PC-3 (cell line): Measurements from ENCODE around the gene PLOD2. TPM values are rescaled to one million over a fixed set of nuclear protein-coding genes. Genes with fewer than 3 reads are reported as not detected.

Experiments
- ATAC-seq: fragments of 200-7000 bp; cut with Tn5 transposase; 2 replicates; pipeline ENCODE4 v1.9.1; 2020; ENCODE audit warnings: mild to moderate bottlenecking, moderate library complexity
- BruUV-seq: library from RNA; stranded (reverse); fragments of 400-500 nt; replicated peaks from 2 replicates; lab custom pipeline; 2021; lab: Mats Ljungman, UMichigan
- CTCF ChIA-PET: fragments of 300-600 bp; sonication (Branson Sonifier 250); formaldehyde crosslinking; loops from one replicate; lab custom pipeline; 2022; ENCODE audit warnings: antibody characterized with exemption; lab: Charles Lee
- POLR2A ChIA-PET: fragments of 300-600 bp; sonication (Branson Sonifier 250); formaldehyde crosslinking; loops from one replicate; lab custom pipeline; 2022; ENCODE audit warnings: antibody characterized with exemption; ENCODE audit not compliant: unreplicated experiment; lab: Charles Lee
- DNase-seq: peaks from one replicate; pipeline ENCODE4 v3.0.0-alpha.2; 2015
- H2AFZ ChIP-seq: fragments of 300-600 bp; sonication (generic); 2 replicates; pipeline ENCODE4 v1.6.0; 2016; ENCODE audit warnings: antibody characterized with exemption, low read length
- H3F3A ChIP-seq: fragments of 300-600 bp; sonication (generic); one replicate; pipeline ENCODE4 v1.6.0; 2017; ENCODE audit warnings: antibody characterized with exemption, low read length, control low read depth, mild to moderate bottlenecking; ENCODE audit not compliant: unreplicated experiment
- H3K27ac ChIP-seq: fragments of 300-600 bp; sonication (generic); 2 replicates; pipeline ENCODE4 v1.5.1; 2016; ENCODE audit warnings: mild to moderate bottlenecking, low read length
- H3K27me3 ChIP-seq: fragments of 300-600 bp; sonication (generic); 2 replicates; pipeline ENCODE4 v1.6.1; 2016; ENCODE audit warnings: low read length, mixed read lengths
- H3K36me3 ChIP-seq: fragments of 300-600 bp; sonication (generic); 2 replicates; pipeline ENCODE4 v1.6.1; 2016; ENCODE audit warnings: low read depth, mixed run types, low read length, mixed read lengths
- H3K4me1 ChIP-seq: fragments of 300-600 bp; sonication (generic); 2 replicates; pipeline ENCODE4 v1.5.1; 2016; ENCODE audit warnings: low read length; ENCODE audit not compliant: insufficient read depth
- H3K4me2 ChIP-seq: fragments of 300-600 bp; sonication (generic); 2 replicates; pipeline ENCODE4 v1.6.0; 2016; ENCODE audit warnings: low read length
- H3K4me3 ChIP-seq: fragments of 300-600 bp; sonication (generic); 2 replicates; pipeline ENCODE4 v1.5.1; 2016; ENCODE audit warnings: mild to moderate bottlenecking, low read length, mixed read lengths
- H3K79me2 ChIP-seq: fragments of 300-600 bp; sonication (generic); 2 replicates; pipeline ENCODE4 v1.6.1; 2017; ENCODE audit warnings: low read length, mixed read lengths
- H3K9ac ChIP-seq: fragments of 300-600 bp; sonication (generic); 2 replicates; pipeline ENCODE4 v1.6.0; 2016; ENCODE audit warnings: mild to moderate bottlenecking, low read length
- H3K9me2 ChIP-seq: fragments of 300-600 bp; sonication (generic); replicated peaks from 2 replicates; pipeline ENCODE4 v1.6.1; 2016; ENCODE audit warnings: mixed run types, low read length, mixed read lengths
- H3K9me3 ChIP-seq: fragments of 300-600 bp; sonication (generic); 2 replicates; pipeline ENCODE4 v1.6.1; 2016; ENCODE audit warnings: low read length, mixed read lengths
- H4K20me1 ChIP-seq: fragments of 300-600 bp; sonication (generic); 2 replicates; pipeline ENCODE4 v1.6.1; 2016; ENCODE audit warnings: low read length, mixed read lengths
- EZH2 ChIP-seq: fragments of 300-600 bp; sonication (generic); IDR thresholded peaks from one replicate; pipeline ENCODE4 v1.6.1; 2017; ENCODE audit warnings: antibody characterized with exemption, mild to moderate bottlenecking, low read length; ENCODE audit not compliant: unreplicated experiment
- EZH2phosphoT487 ChIP-seq: fragments of 300-600 bp; sonication (generic); IDR thresholded peaks from 2 replicates; pipeline ENCODE4 v1.6.1; 2018; ENCODE audit warnings: mild to moderate bottlenecking, antibody characterized with exemption, low read length, borderline replicate concordance
- intact Hi-C: fragments of 100-400 bp; cut with micrococcal nuclease; formaldehyde crosslinking; loops from 2 replicates; pipeline ENCODE4 v1.9.0; 2023
- total RNA-seq: library from RNA; depleted of rRNA; stranded (reverse); fragments of >200 nt; gene quantifications from 2 replicates; pipeline ENCODE4 v1.2.3, GENCODE V29; 2014
- TF ChIP-seq, protein P1 (sequence below): fragments of 300-600 bp; sonication (generic); conservative IDR thresholded peaks from 2 replicates; pipeline ENCODE4 v1.5.1; 2017; ENCODE audit warnings: antibody characterized with exemption, low read depth, mild to moderate bottlenecking, low read length

Gene PLOD2
- total RNA-seq, 1 experiment from 2014 or later = 76.1 TPM

DNA sequence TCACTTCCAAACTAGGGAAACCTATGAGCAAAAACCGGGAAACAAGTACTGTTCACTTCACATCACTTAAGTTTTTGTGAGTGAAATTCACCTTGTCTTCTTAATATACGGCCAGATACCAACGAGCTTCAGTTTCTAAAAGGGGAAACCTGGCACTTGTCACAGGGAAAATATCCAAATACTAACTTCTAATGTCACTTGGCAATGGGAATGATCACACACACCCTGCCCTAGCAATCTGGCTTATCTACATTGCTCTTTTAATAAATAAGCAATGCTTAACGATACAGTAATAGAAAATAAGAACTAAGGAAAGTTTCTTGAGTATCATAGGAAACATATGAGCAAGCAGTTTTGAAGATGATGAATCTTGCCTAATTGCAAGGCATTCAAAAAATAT lies 34.6 kb upstream of the PLOD2 start:
- ATAC-seq = no peak
- no peaks in the 10 kb centered on the region for H3K9me3 ChIP-seq
- H2AFZ ChIP-seq = no peak overlapping the region
- no peaks in the 10 kb centered on the region for H3K79me2 ChIP-seq
- no peak overlapping the region for H3K4me2 ChIP-seq
- no peak for TF ChIP-seq EZH2
- no peak for TF ChIP-seq EZH2phosphoT487
- TF ChIP-seq, protein P1, sequence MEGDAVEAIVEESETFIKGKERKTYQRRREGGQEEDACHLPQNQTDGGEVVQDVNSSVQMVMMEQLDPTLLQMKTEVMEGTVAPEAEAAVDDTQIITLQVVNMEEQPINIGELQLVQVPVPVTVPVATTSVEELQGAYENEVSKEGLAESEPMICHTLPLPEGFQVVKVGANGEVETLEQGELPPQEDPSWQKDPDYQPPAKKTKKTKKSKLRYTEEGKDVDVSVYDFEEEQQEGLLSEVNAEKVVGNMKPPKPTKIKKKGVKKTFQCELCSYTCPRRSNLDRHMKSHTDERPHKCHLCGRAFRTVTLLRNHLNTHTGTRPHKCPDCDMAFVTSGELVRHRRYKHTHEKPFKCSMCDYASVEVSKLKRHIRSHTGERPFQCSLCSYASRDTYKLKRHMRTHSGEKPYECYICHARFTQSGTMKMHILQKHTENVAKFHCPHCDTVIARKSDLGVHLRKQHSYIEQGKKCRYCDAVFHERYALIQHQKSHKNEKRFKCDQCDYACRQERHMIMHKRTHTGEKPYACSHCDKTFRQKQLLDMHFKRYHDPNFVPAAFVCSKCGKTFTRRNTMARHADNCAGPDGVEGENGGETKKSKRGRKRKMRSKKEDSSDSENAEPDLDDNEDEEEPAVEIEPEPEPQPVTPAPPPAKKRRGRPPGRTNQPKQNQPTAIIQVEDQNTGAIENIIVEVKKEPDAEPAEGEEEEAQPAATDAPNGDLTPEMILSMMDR = no peak
- intact Hi-C loops = no loop called here
- H3K9me2 ChIP-seq = no peaks in the 10 kb centered on the region
- ChIA-PET CTCF (no interaction called here), POLR2A (no interaction called here)
- no peak overlapping the region for H3K4me3 ChIP-seq
- no TSS peak for BruUV-seq
- DNase-seq = no peak
- H3K9ac ChIP-seq = no peak overlapping the region
- no peaks in the 10 kb centered on the region for H3K36me3 ChIP-seq
- H4K20me1 ChIP-seq = no peaks in the 10 kb centered on the region
- H3K4me1 ChIP-seq = no peaks in the 10 kb centered on the region
- H3K27me3 ChIP-seq = no peaks in the 10 kb centered on the region
- no peak overlapping the region for H3K27ac ChIP-seq
- no peaks in the 10 kb centered on the region for H3F3A ChIP-seq

DNA sequence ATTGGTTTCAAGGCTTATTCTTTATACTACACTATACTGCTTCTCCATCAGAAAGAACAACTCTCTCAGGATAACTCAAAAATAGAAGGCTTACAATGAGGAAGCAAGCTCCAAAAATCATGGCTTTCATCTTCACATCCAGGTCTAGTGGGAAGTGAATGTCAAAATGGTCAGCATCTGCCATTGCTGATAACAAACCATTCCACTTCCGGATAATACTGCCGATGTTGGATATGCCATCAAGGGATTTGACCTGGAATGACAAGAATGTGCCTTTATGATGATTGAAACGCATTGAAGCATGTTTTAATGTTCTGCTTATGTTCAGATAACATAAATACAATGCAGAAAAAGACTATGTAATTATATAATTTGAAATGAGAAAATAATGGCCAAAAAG lies 34.0 kb upstream of the PLOD2 start:
- no TSS peak for BruUV-seq
- Histone ChIP-seq H3K9me2 (no peaks in the 10 kb centered on the region), H2AFZ (no peak overlapping the region), H3K9me3 (no peaks in the 10 kb centered on the region), H4K20me1 (no peaks in the 10 kb centered on the region), H3K27ac (no peak overlapping the region), H3K9ac (no peak overlapping the region), H3K36me3 (no peaks in the 10 kb centered on the region), H3K4me3 (no peak overlapping the region), H3K79me2 (no peaks in the 10 kb centered on the region), H3K4me1 (no peaks in the 10 kb centered on the region), H3F3A (no peaks in the 10 kb centered on the region), H3K4me2 (no peak overlapping the region), H3K27me3 (no peaks in the 10 kb centered on the region)
- no peak for DNase-seq
- ChIA-PET POLR2A (no interaction called here), CTCF (no interaction called here)
- no peak for ATAC-seq
- no peak for TF ChIP-seq EZH2phosphoT487
- intact Hi-C loops = no loop called here

DNA sequence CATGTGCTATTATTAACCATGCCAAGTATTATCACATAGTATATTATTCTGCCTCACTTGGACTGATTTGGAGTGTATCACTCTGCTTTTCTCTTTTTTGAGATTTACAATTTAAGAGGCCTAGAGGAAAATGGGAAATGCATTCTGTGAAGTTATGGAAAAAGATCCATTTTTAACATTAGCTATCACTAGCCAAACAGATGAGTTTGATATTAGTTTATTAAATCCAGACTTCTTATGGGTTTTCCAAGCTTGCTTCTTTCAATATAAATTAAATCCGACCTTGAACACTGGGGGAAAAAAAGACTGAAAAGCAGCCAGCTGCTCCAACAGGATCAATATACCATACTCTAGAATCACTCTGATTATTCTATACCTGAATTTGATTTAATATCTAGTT lies 30.1 kb upstream of the PLOD2 start:
- ChIA-PET POLR2A (no interaction called here), CTCF (no interaction called here)
- H2AFZ ChIP-seq = no peak overlapping the region
- no TSS peak for BruUV-seq
- TF ChIP-seq EZH2 (no peak), EZH2phosphoT487 (no peak)
- TF ChIP-seq, protein P1 = no peak
- no peaks in the 10 kb centered on the region for H3K27me3 ChIP-seq
- no peak overlapping the region for H3K27ac ChIP-seq
- H3K9ac ChIP-seq = no peak overlapping the region
- H3K4me2 ChIP-seq = no peak overlapping the region
- H4K20me1 ChIP-seq = no peaks in the 10 kb centered on the region
- H3K79me2 ChIP-seq = no peaks in the 10 kb centered on the region
- intact Hi-C loops = no loop called here
- no peaks in the 10 kb centered on the region for H3K9me3 ChIP-seq
- no peaks in the 10 kb centered on the region for H3F3A ChIP-seq
- H3K4me1 ChIP-seq = peaks cover 10% of the 10 kb centered on the region
- DNase-seq (no peak), ATAC-seq (no peak)
- no peaks in the 10 kb centered on the region for H3K9me2 ChIP-seq
- H3K4me3 ChIP-seq = no peak overlapping the region
- H3K36me3 ChIP-seq = no peaks in the 10 kb centered on the region
